Endodermal cell (in vitro differentiated cells): Measurements from ENCODE around the gene AMFR. TPM values are rescaled to one million over a fixed set of nuclear protein-coding genes. Genes with fewer than 3 reads are reported as not detected.

ENCODE experiments used
- DNase-seq: peaks from one replicate; pipeline ENCODE4 v3.0.0-alpha.2; 2017
- H3K27ac ChIP-seq: 2 replicates; pipeline ENCODE4 v1.5.1; 2013; ENCODE audit warnings: mild to moderate bottlenecking, low read depth, low read length, moderate library complexity
- H3K27me3 ChIP-seq: 2 replicates; pipeline ENCODE4 v1.6.1; 2013; ENCODE audit warnings: mild to moderate bottlenecking, low read length, moderate library complexity; ENCODE audit not compliant: insufficient read depth, control insufficient read depth, poor library complexity, severe bottlenecking
- H3K36me3 ChIP-seq: 2 replicates; pipeline ENCODE4 v1.7.0; 2013; ENCODE audit warnings: mild to moderate bottlenecking, low read length, moderate library complexity; ENCODE audit not compliant: control insufficient read depth, insufficient read depth
- H3K4me1 ChIP-seq: one replicate; pipeline ENCODE4 v1.7.0; 2013; ENCODE audit warnings: low read length; ENCODE audit not compliant: control insufficient read depth, insufficient read depth
- H3K4me3 ChIP-seq: 2 replicates; pipeline ENCODE4 v1.5.1; 2013; ENCODE audit warnings: mild to moderate bottlenecking, low read length, moderate library complexity
- H3K9ac ChIP-seq: 2 replicates; pipeline ENCODE4 v1.6.1; 2013; ENCODE audit warnings: mild to moderate bottlenecking, low read length, moderate library complexity; ENCODE audit not compliant: poor library complexity, severe bottlenecking; ENCODE audit errors: extremely low read depth
- H3K9me3 ChIP-seq: 2 replicates; pipeline ENCODE4 v1.6.1; 2013; ENCODE audit warnings: mild to moderate bottlenecking, low read length, moderate library complexity; ENCODE audit not compliant: control insufficient read depth
- H3K27ac Mint-ChIP-seq: 2 replicates; pipeline ENCODE4 v1.8.0; 2020; ENCODE audit warnings: mixed read lengths
- H3K27me3 Mint-ChIP-seq: 2 replicates; pipeline ENCODE4 v1.8.0; 2021; ENCODE audit warnings: mild to moderate bottlenecking, mixed read lengths; ENCODE audit not compliant: insufficient read depth
- H3K36me3 Mint-ChIP-seq: 2 replicates; pipeline ENCODE4 v1.8.0; 2020; ENCODE audit warnings: low read depth, mixed read lengths
- H3K4me1 Mint-ChIP-seq: 2 replicates; pipeline ENCODE4 v1.8.0; 2020; ENCODE audit warnings: mixed read lengths
- H3K4me3 Mint-ChIP-seq: 2 replicates; pipeline ENCODE4 v1.8.0; 2020; ENCODE audit warnings: mild to moderate bottlenecking, moderate library complexity, mixed read lengths
- H3K9me3 Mint-ChIP-seq: 2 replicates; pipeline ENCODE4 v1.8.0; 2020; ENCODE audit warnings: mild to moderate bottlenecking, mixed read lengths
- CTCF ChIP-seq: fragments of 200-600 bp; sonication (generic); conservative IDR thresholded peaks from 2 replicates; pipeline ENCODE4 v1.5.0; 2021; ENCODE audit warnings: antibody characterized with exemption, mild to moderate bottlenecking
- WGBS, 2 experiments: methylation state at CpG; one replicate each; pipeline versions ENCODE4 v1.1.5 to v1.1.7; 2013; ENCODE audit warnings: missing lambda C conversion rate in 2 of 2, mixed read lengths in 1 of 2; ENCODE audit not compliant: insufficient coverage in 1 of 2, insufficient read length in 1 of 2; 5-methylcytosine and 5-hydroxymethylcytosine counted together
- total RNA-seq, 2 donors: library from RNA; stranded (reverse); fragmentation: NEBNext Ultra II Directional in 1 of 2; extraction: Animal tissue kit (Norgen Biotek cat#: 25700) in 1 of 2; gene quantifications; 2 replicates in 1 of 2; 3 replicates in 1 of 2; pipeline ENCODE4 v1.2.1, GENCODE V29; 2021

AMFR gene
- total RNA-seq, 2 donors from 2014 or later, result 77.0 to 81.6 TPM

- Histone ChIP-seq H3K27me3 (no peaks in the 10 kb centered on the region), H3K36me3 (no peaks in the 10 kb centered on the region), H3K9ac (no peak overlapping the region), H3K4me3 (no peak overlapping the region), H3K9me3 (no peaks in the 10 kb centered on the region), H3K27ac (no peak overlapping the region), H3K4me1 (no peaks in the 10 kb centered on the region)
- H3K9me3 Mint-ChIP-seq, result no peaks in the 10 kb centered on the region
- TF ChIP-seq CTCF, result no peak
- H3K4me3 Mint-ChIP-seq, result no peak overlapping the region
- H3K27ac Mint-ChIP-seq, result no peak overlapping the region
- no peaks in the 10 kb centered on the region for H3K4me1 Mint-ChIP-seq
- H3K27me3 Mint-ChIP-seq, result no peaks in the 10 kb centered on the region
- no peaks in the 10 kb centered on the region for H3K36me3 Mint-ChIP-seq
- DNase-seq, result no peak
- WGBS, 2 experiments, result 93 to 96% methylated on average over 15 to 16 of the region's 16 CpGs
Measured at GRCh38 chr16:56349711-56350161, 75.6 kb downstream of the AMFR start.

DNA sequence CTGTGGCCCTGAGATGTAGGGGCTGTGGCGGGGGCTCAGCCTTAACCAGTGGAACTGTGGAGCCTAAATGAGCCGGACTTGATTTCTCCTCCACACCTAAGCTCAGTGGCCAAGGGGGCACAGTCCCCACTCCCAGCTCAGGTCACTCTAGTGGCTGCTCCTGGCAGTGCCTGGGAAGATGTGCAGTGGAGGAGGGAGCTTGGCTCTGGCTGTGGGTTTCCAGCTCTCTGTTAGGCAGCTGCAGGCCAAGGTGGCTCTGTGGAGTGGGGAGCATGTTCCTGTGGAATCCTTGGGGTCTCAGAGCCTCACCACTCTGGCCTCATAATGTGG is 76.3 kb downstream of the AMFR start:
- Histone ChIP-seq H3K27ac (no peak overlapping the region), H3K4me3 (no peak overlapping the region), H3K4me1 (no peaks in the 10 kb centered on the region), H3K9me3 (no peaks in the 10 kb centered on the region), H3K36me3 (no peaks in the 10 kb centered on the region), H3K27me3 (no peaks in the 10 kb centered on the region), H3K9ac (no peak overlapping the region)
- Mint-ChIP-seq H3K9me3 (no peaks in the 10 kb centered on the region), H3K4me1 (no peaks in the 10 kb centered on the region), H3K4me3 (no peak overlapping the region), H3K27ac (no peak overlapping the region), H3K36me3 (no peaks in the 10 kb centered on the region), H3K27me3 (no peaks in the 10 kb centered on the region)
- 85% methylated on average over 2 of the region's 2 CpGs; no CpG with 5 or more reads in 1 of the 2 experiments for WGBS, 2 experiments
- peak; percentile 42 for TF ChIP-seq CTCF
- DNase-seq, result no peak

- Mint-ChIP-seq H3K27ac (no peak overlapping the region), H3K4me1 (no peaks in the 10 kb centered on the region), H3K9me3 (no peaks in the 10 kb centered on the region), H3K27me3 (no peaks in the 10 kb centered on the region), H3K36me3 (no peaks in the 10 kb centered on the region), H3K4me3 (no peak overlapping the region)
- 85 to 91% methylated on average over 14 to 25 of the region's 25 CpGs for WGBS, 2 experiments
- no peak overlapping the region for H3K9ac ChIP-seq
- no peaks in the 10 kb centered on the region for H3K27me3 ChIP-seq
- H3K36me3 ChIP-seq, result no peaks in the 10 kb centered on the region
- DNase-seq, result no peak
- no peak for TF ChIP-seq CTCF
- no peaks in the 10 kb centered on the region for H3K9me3 ChIP-seq
- no peak overlapping the region for H3K4me3 ChIP-seq
- H3K27ac ChIP-seq, result no peak overlapping the region
- H3K4me1 ChIP-seq, result no peaks in the 10 kb centered on the region
Measured at GRCh38 chr16:56348168-56349085, 76.9 kb downstream of the AMFR start.
